Endothelial cell of umbilical vein (primary cell): ENCODE data around the gene SLC15A1. TPM values are rescaled to one million over a fixed set of nuclear protein-coding genes. Genes with fewer than 3 reads are reported as not detected.

Source experiments
- BruUV-seq: library from RNA; stranded (reverse); fragments of 400-500 nt; replicated peaks from 2 replicates; lab custom pipeline; 2021; lab: Mats Ljungman, UMichigan
- CTCF ChIA-PET: fragments of 300-600, 350-600 bp; sonication (Branson Sonifier 250); formaldehyde crosslinking; loops from one replicate; lab custom pipeline; 2021; ENCODE audit warnings: antibody characterized with exemption, inconsistent platforms; lab: Charles Lee
- POLR2A ChIA-PET: fragments of 300-600, 350-600 bp; sonication (Branson Sonifier 250); formaldehyde crosslinking; loops from one replicate; lab custom pipeline; 2021; ENCODE audit warnings: antibody characterized with exemption, inconsistent platforms; lab: Charles Lee
- DNase-seq: peaks from one replicate; pipeline ENCODE4 v3.0.0-alpha.2; 2011; ENCODE audit warnings: low read depth, low spot score
- FAIRE-seq: peaks from 2 replicates; lab custom pipeline; 2011; peaks lifted over from hg19 to GRCh38; lab: Jason Lieb, UNC
- H2AFZ ChIP-seq: 2 replicates; pipeline ENCODE4 v1.6.0; 2012; ENCODE audit warnings: low read depth, low read length, control low read depth, inconsistent platforms
- H3K27ac ChIP-seq: 2 replicates; pipeline ENCODE4 v1.5.1; 2011; ENCODE audit warnings: low read depth, mild to moderate bottlenecking, control low read depth, low read length, moderate library complexity; ENCODE audit not compliant: insufficient read depth
- H3K27me3 ChIP-seq, 2 experiments: 2 replicates each; pipeline versions ENCODE4 v1.6.0 to v1.6.1; 2011; ENCODE audit warnings: low read length in 2 of 2, mixed read lengths in 1 of 2; ENCODE audit not compliant: control insufficient read depth in 2 of 2, insufficient read depth in 2 of 2
- H3K36me3 ChIP-seq, 2 experiments: 2 replicates in 1 of 2; 3 replicates in 1 of 2; pipeline ENCODE4 v1.5.1; 2011; ENCODE audit warnings: low read length in 2 of 2, mild to moderate bottlenecking in 1 of 2, moderate library complexity in 1 of 2; ENCODE audit not compliant: control insufficient read depth in 2 of 2, insufficient read depth in 2 of 2; ENCODE audit errors: extremely low read depth in 1 of 2
- H3K4me1 ChIP-seq: 3 replicates; pipeline ENCODE4 v1.5.1; 2011; ENCODE audit warnings: mild to moderate bottlenecking, low read length; ENCODE audit not compliant: control insufficient read depth, insufficient read depth; ENCODE audit errors: extremely low read depth
- H3K4me2 ChIP-seq: 2 replicates; pipeline ENCODE4 v1.6.1; 2011; ENCODE audit warnings: low read length, control low read depth, mixed read lengths; ENCODE audit not compliant: insufficient read depth
- H3K4me3 ChIP-seq, 3 experiments: fragments of 200-600 bp in 1 of 3; sonication (generic), shearing (Covaris generic) in 1 of 3; replicated peaks in 1 of 3; 2 replicates each; pipeline ENCODE4 v1.5.1; 2011 to 2016; ENCODE audit warnings: control low read depth in 3 of 3, low read length in 3 of 3, mild to moderate bottlenecking in 2 of 3, inconsistent platforms in 1 of 3, low read depth in 1 of 3, moderate library complexity in 1 of 3; ENCODE audit not compliant: insufficient read depth in 1 of 3
- H3K79me2 ChIP-seq: 2 replicates; pipeline ENCODE4 v1.6.0; 2012; ENCODE audit warnings: low read length, inconsistent platforms; ENCODE audit not compliant: control insufficient read depth, insufficient read depth
- H3K9ac ChIP-seq: replicated peaks from 2 replicates; pipeline ENCODE3; 2011; ENCODE audit warnings: low read length, control low read depth; ENCODE audit not compliant: insufficient read depth; ENCODE audit errors: extremely low read depth
- H3K9me1 ChIP-seq: replicated peaks from 3 replicates; pipeline ENCODE4 v1.6.0; 2011; ENCODE audit warnings: mild to moderate bottlenecking, low read length; ENCODE audit not compliant: control insufficient read depth, insufficient read depth; ENCODE audit errors: extremely low read depth
- H3K9me3 ChIP-seq: replicated peaks from 2 replicates; pipeline ENCODE4 v1.5.1; 2012; ENCODE audit warnings: low read length, inconsistent platforms; ENCODE audit not compliant: control insufficient read depth, insufficient read depth
- H4K20me1 ChIP-seq: replicated peaks from 2 replicates; pipeline ENCODE3; 2011; ENCODE audit warnings: mild to moderate bottlenecking, low read length; ENCODE audit not compliant: control insufficient read depth, insufficient read depth; ENCODE audit errors: extremely low read depth
- CTCF ChIP-seq, 2 donors: IDR thresholded peaks; 1 replicate in 1 of 2; 2 replicates in 1 of 2; pipeline ENCODE4 v1.5.1; 2011; ENCODE audit warnings: low read length in 2 of 2, mild to moderate bottlenecking in 2 of 2, moderate library complexity in 2 of 2, control low read depth in 1 of 2, inconsistent platforms in 1 of 2, low read depth in 1 of 2; ENCODE audit not compliant: insufficient read depth in 1 of 2; ENCODE audit errors: extremely low read depth in 1 of 2
- EZH2 ChIP-seq: IDR thresholded peaks from 2 replicates; pipeline ENCODE4 v1.6.1; 2012; ENCODE audit warnings: borderline replicate concordance, low read depth, mild to moderate bottlenecking, moderate library complexity, low read length, inconsistent platforms; ENCODE audit not compliant: severe bottlenecking
- FOS ChIP-seq: IDR thresholded peaks from 2 replicates; pipeline ENCODE4 v1.6.1; 2011; ENCODE audit warnings: mild to moderate bottlenecking, low read length, moderate library complexity, borderline replicate concordance; ENCODE audit not compliant: insufficient read depth
- GATA2 ChIP-seq: IDR thresholded peaks from 2 replicates; pipeline ENCODE4 v1.7.0; 2011; ENCODE audit warnings: low read depth, mild to moderate bottlenecking, moderate library complexity, mixed read lengths, low read length; ENCODE audit not compliant: insufficient read length, insufficient read depth
- JUN ChIP-seq: IDR thresholded peaks from 2 replicates; pipeline ENCODE4 v1.6.1; 2011; ENCODE audit warnings: borderline replicate concordance, low read depth; ENCODE audit not compliant: insufficient read length, insufficient read depth
- MYC ChIP-seq: IDR thresholded peaks from one replicate; pipeline ENCODE4 v1.6.1; 2011; ENCODE audit warnings: mild to moderate bottlenecking, low read depth, low read length
- POLR2A ChIP-seq: IDR thresholded peaks from 2 replicates; pipeline ENCODE4 v1.6.1; 2012; ENCODE audit warnings: low read depth, mild to moderate bottlenecking, control low read depth, low read length
- POLR2AphosphoS5 ChIP-seq: IDR thresholded peaks from 2 replicates; pipeline ENCODE4 v1.6.1; 2012; ENCODE audit warnings: low read depth, mild to moderate bottlenecking, control low read depth, low read length, moderate library complexity; ENCODE audit not compliant: insufficient read depth
- dilution Hi-C: fragments of 300-500 bp; cut with MboI; formaldehyde crosslinking; loops from one replicate; pipeline ENCODE4 v1.15.0; 2019; ENCODE audit warnings: low sequenced_read_pairs; ENCODE audit not compliant: extremely low pct_ligation_motif_present
- intact Hi-C: fragments of 100-400 bp; cut with micrococcal nuclease; formaldehyde crosslinking; loops from one replicate; pipeline ENCODE4 v1.10.0; 2022
- polyA plus RNA-seq, 4 experiments: library from polyadenylated mRNA; depleted of rRNA in 3 of 4; stranded (reverse) in 3 of 4; unstranded in 1 of 4; fragments of >200 nt; gene quantifications; 2 replicates each; pipeline versions ENCODE4 v1.2.1 to v1.2.3, GENCODE V29; 2011 to 2012; ENCODE audit warnings: missing spikeins in 1 of 4
- total RNA-seq: library from RNA; stranded (reverse); gene quantifications from 2 replicates; pipeline ENCODE4 v1.2.3, GENCODE V29; 2021
- TF ChIP-seq, protein P1 (sequence below): IDR thresholded peaks from 2 replicates; pipeline ENCODE4 v1.6.1; 2011; ENCODE audit not compliant: insufficient read depth, insufficient read length

SLC15A1 gene
- total and polyA plus RNA-seq, 2 donors (not counting 3 experiments of a cell fraction or from before 2014, with no cell fraction given) = not detected

GRCh38 chr13:98677398-98677797 lies 75.1 kb downstream of the SLC15A1 start:
- no peak for FAIRE-seq
- POLR2A ChIA-PET = no interaction called here
- intact Hi-C loops = no loop called here
- dilution Hi-C loops = no loop called here
- Histone ChIP-seq H3K27ac (no peak overlapping the region), H3K9ac (no peak overlapping the region), H3K79me2 (no peaks in the 10 kb centered on the region), H3K4me1 (no peaks in the 10 kb centered on the region), H3K4me3 (no peak overlapping the region), H4K20me1 (no peaks in the 10 kb centered on the region), H3K27me3 (no peaks in the 10 kb centered on the region), H3K36me3 (no peaks in the 10 kb centered on the region), H3K4me2 (no peak overlapping the region), H2AFZ (no peak overlapping the region), H3K9me1 (no peaks in the 10 kb centered on the region), H3K9me3 (no peaks in the 10 kb centered on the region)
- BruUV-seq = no TSS peak
- TF ChIP-seq, protein P1, sequence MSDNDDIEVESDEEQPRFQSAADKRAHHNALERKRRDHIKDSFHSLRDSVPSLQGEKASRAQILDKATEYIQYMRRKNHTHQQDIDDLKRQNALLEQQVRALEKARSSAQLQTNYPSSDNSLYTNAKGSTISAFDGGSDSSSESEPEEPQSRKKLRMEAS = no peak
- TF ChIP-seq POLR2A = no peak
- no peak for TF ChIP-seq EZH2
- no peak for TF ChIP-seq JUN
- TF ChIP-seq CTCF (IDR thresholded peaks at IDR 0.05; ENCODE audit: extremely low read depth in 1 of 2, insufficient read depth in 1 of 2, low read depth in 1 of 2, low read length in 2 of 2) = no peak
- no peak for TF ChIP-seq FOS
- no peak for TF ChIP-seq GATA2
- TF ChIP-seq POLR2AphosphoS5 = no peak
- TF ChIP-seq MYC = no peak
- CTCF ChIA-PET = no interaction called here
- DNase-seq = no peak
